ENCODE data around the gene ATXN7.

ATXN7 gene

DNA sequence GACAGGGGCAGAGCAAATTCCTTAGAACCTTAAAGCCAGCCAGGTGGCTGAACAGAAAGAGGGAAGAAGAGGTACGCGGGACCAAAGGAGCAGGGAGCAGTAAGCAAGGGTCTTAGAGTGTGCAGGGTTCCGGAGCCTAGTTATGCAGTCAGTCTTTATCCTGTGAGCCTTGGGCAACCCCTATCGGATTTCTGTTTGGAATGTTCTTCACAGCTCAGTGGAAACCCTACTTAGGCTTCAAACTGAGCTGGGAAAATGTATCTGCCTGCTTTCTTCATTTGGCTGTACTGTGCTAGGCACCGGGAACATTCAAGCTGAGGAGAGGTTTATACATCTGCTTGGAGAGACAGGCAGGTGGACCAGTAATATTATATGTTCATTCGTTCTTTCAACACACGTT is 122.5 kb downstream of the ATXN7 start:
- no peak for DNase-seq (ENCODE audit: low spot score)

- DNase-seq (ENCODE audit: low spot score), result no peak
These were observed 123.2 kb downstream of the ATXN7 start for GRCh38 chr3:63986831-63987230.

GRCh38 chr3:63988943-63989342 is 125.3 kb downstream of the ATXN7 start:
- DNase-seq (ENCODE audit: low spot score), result no peak

GRCh38 chr3:63990204-63990603 is 126.5 kb downstream of the ATXN7 start:
- DNase-seq (ENCODE audit: low spot score), result no peak

- DNase-seq (ENCODE audit: low spot score), result no peak
These were observed 127.1 kb downstream of the ATXN7 start for GRCh38 chr3:63990733-63991132.

GRCh38 chr3:63991666-63992065 is 128.0 kb downstream of the ATXN7 start:
- no peak for DNase-seq (ENCODE audit: low spot score)

- DNase-seq (ENCODE audit: low spot score), result no peak
These were observed 129.0 kb downstream of the ATXN7 start for GRCh38 chr3:63992516-63993209.

- peak; percentile 76 for DNase-seq (ENCODE audit: low spot score)
These were observed 130.0 kb downstream of the ATXN7 start for GRCh38 chr3:63993653-63994079.

- DNase-seq (ENCODE audit: low spot score), result no peak
These were observed 131.4 kb downstream of the ATXN7 start for GRCh38 chr3:63995086-63995485.

GRCh38 chr3:63998852-63999754 is 135.4 kb downstream of the ATXN7 start:
- no peak for DNase-seq (ENCODE audit: low spot score)

- DNase-seq (ENCODE audit: low spot score), result no peak
These were observed 136.9 kb downstream of the ATXN7 start for GRCh38 chr3:64000453-64001055.

GRCh38 chr3:64002233-64002632 is 138.6 kb downstream of the ATXN7 start:
- no peak for DNase-seq (ENCODE audit: low spot score)

DNA sequence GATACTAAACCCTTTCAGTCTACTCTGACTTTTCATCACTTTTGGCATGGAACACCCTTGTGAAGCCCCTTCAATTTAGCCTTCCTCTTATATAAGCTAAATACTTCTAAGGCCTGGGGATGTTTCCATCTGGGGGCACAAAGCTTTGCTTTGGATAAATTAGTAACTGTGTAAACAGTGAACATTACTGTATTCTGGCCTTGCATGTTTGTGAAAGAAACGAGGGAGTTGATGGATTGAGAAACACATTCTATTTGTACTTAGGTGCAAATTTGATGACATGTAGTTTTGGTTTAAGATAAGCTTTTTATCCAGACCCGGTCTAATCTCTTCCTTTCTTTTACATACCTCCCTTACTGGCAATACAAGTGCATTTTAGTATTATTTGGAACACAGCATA is 139.9 kb downstream of the ATXN7 start:
- no peak for DNase-seq (ENCODE audit: low spot score)

DNA sequence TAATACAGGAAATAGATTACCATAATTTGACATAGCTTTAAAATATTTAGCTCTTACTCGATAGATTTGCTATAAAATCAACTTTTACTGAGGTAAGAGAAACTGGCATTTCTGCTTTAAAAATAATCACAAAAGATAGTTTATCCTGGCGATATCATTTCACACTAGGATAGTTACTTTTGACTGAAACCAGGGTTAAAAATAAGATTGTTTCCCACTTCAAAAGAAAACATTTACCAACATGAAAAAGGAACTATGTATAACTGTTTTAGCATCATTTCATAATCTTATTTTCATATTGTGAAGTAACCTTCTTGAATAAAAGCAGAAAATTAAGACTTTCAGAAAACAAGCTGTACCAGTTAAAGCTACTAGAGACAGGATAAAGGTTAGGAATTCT is 144.3 kb downstream of the ATXN7 start:
- no peak for DNase-seq (ENCODE audit: low spot score)

DNA sequence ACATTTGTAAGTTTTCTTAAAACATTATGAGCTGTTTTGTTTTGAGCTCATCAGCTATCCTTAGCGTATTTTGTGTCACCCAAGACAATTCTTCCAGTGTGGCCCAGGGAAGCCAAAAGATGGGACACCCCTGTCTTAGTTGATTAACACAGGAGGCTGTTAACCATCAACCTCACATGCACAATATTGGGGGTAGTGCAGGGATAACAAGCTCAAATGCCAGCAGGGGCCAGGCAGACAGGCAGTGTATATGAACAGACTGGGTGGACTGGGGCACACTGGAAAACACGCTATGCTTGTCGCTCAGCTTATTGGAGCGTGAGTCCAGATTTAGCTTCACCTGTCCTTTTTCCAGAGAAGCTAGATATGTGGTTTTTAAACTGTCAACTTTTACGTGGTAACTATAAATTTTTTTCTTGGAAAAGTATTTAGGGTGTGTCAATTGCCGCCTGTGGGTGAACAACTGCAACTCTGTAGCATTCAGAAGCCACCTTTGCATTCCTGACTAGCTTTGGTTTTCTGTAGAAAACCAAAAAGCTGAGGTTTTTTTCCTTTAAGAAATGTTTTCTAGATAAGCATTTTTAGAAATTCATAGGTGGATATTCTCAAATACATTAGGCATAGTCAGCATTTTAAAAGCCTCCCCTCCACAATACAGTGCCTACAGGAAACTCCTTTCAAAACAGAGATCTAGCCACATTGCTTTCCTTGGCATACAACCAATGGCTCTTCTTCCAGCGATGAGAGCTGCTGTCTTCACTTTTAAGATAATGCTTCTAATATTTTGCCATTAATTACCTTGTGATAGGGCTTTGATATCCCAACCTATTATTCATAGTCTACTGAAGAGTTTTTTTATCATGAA is 145.1 kb downstream of the ATXN7 start:
- no peak for DNase-seq (ENCODE audit: low spot score)

GRCh38 chr3:64009528-64009927 is 145.9 kb downstream of the ATXN7 start:
- DNase-seq (ENCODE audit: low spot score), result no peak

DNA sequence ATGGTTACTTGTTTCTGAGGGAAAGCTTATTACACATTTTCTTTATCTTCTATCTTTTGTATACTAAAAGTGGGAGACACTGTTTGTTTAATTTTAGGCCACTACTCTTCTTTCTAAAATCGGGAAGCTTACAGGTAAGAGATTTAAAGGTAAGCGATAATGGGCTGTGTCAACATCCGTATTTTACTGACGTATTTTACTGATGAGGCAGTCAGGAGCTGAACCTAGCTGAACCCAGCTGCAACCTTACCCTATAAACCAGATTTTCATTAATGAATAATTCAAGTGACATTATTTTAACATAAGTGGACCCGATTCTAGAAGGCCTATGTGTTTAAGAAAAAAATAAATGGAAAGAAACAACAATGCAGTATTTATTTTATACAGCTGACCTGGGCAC is 146.5 kb downstream of the ATXN7 start:
- no peak for DNase-seq (ENCODE audit: low spot score)

GRCh38 chr3:64011685-64012084 is 148.0 kb downstream of the ATXN7 start:
- no peak for DNase-seq (ENCODE audit: low spot score)

- no peak for DNase-seq (ENCODE audit: low spot score)
These were observed 153.4 kb downstream of the ATXN7 start for GRCh38 chr3:64016941-64017620.

GRCh38 chr3:64019271-64019670 is 155.6 kb downstream of the ATXN7 start:
- DNase-seq (ENCODE audit: low spot score), result no peak

- no peak for DNase-seq (ENCODE audit: low spot score)
These were observed 156.2 kb downstream of the ATXN7 start for GRCh38 chr3:64019879-64020278.

All from globus pallidus (tissue), 1 donor.